HepG2 (cell line): ENCODE data around the gene CSPG5. TPM values are rescaled to one million over a fixed set of nuclear protein-coding genes. Genes with fewer than 3 reads are reported as not detected.

Experiments used
- ADNP ChIP-seq: sonication (generic); formaldehyde crosslinking; IDR thresholded peaks from 2 replicates; pipeline ENCODE4 v1.4.0; 2020; ENCODE audit warnings: missing genetic modification reagents
- DPF2 ChIP-seq: sonication (generic); formaldehyde crosslinking; IDR thresholded peaks from 2 replicates; pipeline ENCODE4 v1.4.0; 2020; ENCODE audit warnings: mild to moderate bottlenecking, low read depth, missing genetic modification reagents, borderline replicate concordance
- HNF4A ChIP-seq: sonication (generic); formaldehyde crosslinking; IDR thresholded peaks from 2 replicates; pipeline ENCODE4 v1.4.0; 2020; ENCODE audit warnings: missing genetic modification reagents
- MEIS2 ChIP-seq: sonication (generic); formaldehyde crosslinking; IDR thresholded peaks from 2 replicates; pipeline ENCODE4 v1.9.0; 2021; ENCODE audit warnings: mild to moderate bottlenecking, missing genetic modification reagents
- NFE2L1 ChIP-seq: sonication (generic); formaldehyde crosslinking; IDR thresholded peaks from 2 replicates; pipeline ENCODE4 v1.4.0; 2020; ENCODE audit warnings: missing genetic modification reagents, mild to moderate bottlenecking, borderline replicate concordance
- SAP130 ChIP-seq: IDR thresholded peaks from 2 replicates; pipeline ENCODE4 v1.6.1; 2016; ENCODE audit warnings: low read depth
- TCF7L2 ChIP-seq: IDR thresholded peaks from 2 replicates; pipeline ENCODE4 v1.6.1; 2011; ENCODE audit warnings: mild to moderate bottlenecking, low read depth, low read length, moderate library complexity
- XBP1 ChIP-seq: sonication (generic); formaldehyde crosslinking; IDR thresholded peaks from 2 replicates; pipeline ENCODE4 v1.5.0; 2020; ENCODE audit warnings: missing genetic modification reagents
- ZNF724P ChIP-seq: sonication (generic); formaldehyde crosslinking; IDR thresholded peaks from 2 replicates; pipeline ENCODE4 v1.8.0; 2022; ENCODE audit warnings: missing genetic modification reagents, borderline replicate concordance
- polyA plus RNA-seq, 8 experiments: library from polyadenylated mRNA; depleted of rRNA in 3 of 8; stranded (reverse) in 7 of 8; unstranded in 1 of 8; fragments of >200 nt; fragmentation: Illumina TruSeq in 4 of 8; extraction: Trizol in 4 of 8; gene quantifications; 2 replicates each; pipeline versions ENCODE4 v1.2.1 to v1.2.3, GENCODE V29; 2011 to 2016; ENCODE audit warnings: low read depth in 4 of 8, missing spikeins in 1 of 8, mixed read lengths in 1 of 8; ENCODE audit not compliant: insufficient read depth in 1 of 8
- total RNA-seq, 5 experiments: library from RNA; depleted of rRNA; stranded (reverse); fragments of >200 nt; fragmentation: Illumina TruSeq; extraction: Trizol; gene quantifications; 2 replicates each; pipeline ENCODE4 v1.2.3, GENCODE V29; 2016; ENCODE audit warnings: low read depth in 1 of 5
- TF ChIP-seq, protein P1 (sequence below): IDR thresholded peaks from 2 replicates; pipeline ENCODE4 v1.6.1; 2012; ENCODE audit warnings: low read depth, low read length, improper control_type of control experiment
- TF ChIP-seq, protein P2 (sequence below): IDR thresholded peaks from 2 replicates; pipeline ENCODE4 v1.4.0; 2020; ENCODE audit warnings: mild to moderate bottlenecking, missing genetic modification reagents

The CSPG5 gene
- total and polyA plus RNA-seq, 2 of the 13 experiments (the other 11 are each of a cell fraction or from before 2014, with no cell fraction given), result 0.07 to 0.15 TPM

- TF ChIP-seq HNF4A (CRISPR knock-in tag) (peak; percentile 45), NFE2L1 (no peak), MEIS2 (no peak), XBP1 (CRISPR knock-in tag) (no peak), ADNP (no peak), TCF7L2 (no peak), ZNF724P (CRISPR knock-in tag) (peak; percentile 91), DPF2 (CRISPR knock-in tag) (peak; percentile 51; the same call in 1 of the 2 replicates), SAP130 (CRISPR knock-in tag) (peak; percentile 41; the same call in 1 of the 2 replicates)
- TF ChIP-seq, protein P1, sequence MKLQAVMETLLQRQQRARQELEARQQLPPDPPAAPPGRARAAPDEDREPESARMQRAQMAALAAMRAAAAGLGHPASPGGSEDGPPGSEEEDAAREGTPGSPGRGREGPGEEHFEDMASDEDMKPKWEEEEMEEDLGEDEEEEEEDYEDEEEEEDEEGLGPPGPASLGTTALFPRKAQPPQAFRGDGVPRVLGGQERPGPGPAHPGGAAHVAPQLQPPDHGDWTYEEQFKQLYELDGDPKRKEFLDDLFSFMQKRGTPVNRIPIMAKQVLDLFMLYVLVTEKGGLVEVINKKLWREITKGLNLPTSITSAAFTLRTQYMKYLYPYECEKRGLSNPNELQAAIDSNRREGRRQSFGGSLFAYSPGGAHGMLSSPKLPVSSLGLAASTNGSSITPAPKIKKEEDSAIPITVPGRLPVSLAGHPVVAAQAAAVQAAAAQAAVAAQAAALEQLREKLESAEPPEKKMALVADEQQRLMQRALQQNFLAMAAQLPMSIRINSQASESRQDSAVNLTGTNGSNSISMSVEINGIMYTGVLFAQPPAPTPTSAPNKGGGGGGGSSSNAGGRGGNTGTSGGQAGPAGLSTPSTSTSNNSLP, result peak; percentile 31; the same call in 1 of the 2 replicates
- TF ChIP-seq, protein P2, sequence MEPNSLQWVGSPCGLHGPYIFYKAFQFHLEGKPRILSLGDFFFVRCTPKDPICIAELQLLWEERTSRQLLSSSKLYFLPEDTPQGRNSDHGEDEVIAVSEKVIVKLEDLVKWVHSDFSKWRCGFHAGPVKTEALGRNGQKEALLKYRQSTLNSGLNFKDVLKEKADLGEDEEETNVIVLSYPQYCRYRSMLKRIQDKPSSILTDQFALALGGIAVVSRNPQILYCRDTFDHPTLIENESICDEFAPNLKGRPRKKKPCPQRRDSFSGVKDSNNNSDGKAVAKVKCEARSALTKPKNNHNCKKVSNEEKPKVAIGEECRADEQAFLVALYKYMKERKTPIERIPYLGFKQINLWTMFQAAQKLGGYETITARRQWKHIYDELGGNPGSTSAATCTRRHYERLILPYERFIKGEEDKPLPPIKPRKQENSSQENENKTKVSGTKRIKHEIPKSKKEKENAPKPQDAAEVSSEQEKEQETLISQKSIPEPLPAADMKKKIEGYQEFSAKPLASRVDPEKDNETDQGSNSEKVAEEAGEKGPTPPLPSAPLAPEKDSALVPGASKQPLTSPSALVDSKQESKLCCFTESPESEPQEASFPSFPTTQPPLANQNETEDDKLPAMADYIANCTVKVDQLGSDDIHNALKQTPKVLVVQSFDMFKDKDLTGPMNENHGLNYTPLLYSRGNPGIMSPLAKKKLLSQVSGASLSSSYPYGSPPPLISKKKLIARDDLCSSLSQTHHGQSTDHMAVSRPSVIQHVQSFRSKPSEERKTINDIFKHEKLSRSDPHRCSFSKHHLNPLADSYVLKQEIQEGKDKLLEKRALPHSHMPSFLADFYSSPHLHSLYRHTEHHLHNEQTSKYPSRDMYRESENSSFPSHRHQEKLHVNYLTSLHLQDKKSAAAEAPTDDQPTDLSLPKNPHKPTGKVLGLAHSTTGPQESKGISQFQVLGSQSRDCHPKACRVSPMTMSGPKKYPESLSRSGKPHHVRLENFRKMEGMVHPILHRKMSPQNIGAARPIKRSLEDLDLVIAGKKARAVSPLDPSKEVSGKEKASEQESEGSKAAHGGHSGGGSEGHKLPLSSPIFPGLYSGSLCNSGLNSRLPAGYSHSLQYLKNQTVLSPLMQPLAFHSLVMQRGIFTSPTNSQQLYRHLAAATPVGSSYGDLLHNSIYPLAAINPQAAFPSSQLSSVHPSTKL (CRISPR knock-in tag), result peak; percentile 34; the same call in 1 of the 2 replicates
These were observed 44.2 kb upstream of the CSPG5 start (continued) for GRCh38 chr3:47622671-47623461.
